Keratinocyte (primary cell): ENCODE measurements around the gene INTS1. TPM values are rescaled to one million over a fixed set of nuclear protein-coding genes. Genes with fewer than 3 reads are reported as not detected.

Experiments
- DNase-seq: peaks from one replicate; pipeline ENCODE4 v3.0.0-alpha.2; 2011; ENCODE audit warnings: low read depth, missing footprints, low spot score
- FAIRE-seq: peaks from 2 replicates; lab custom pipeline; 2011; peaks lifted over from hg19 to GRCh38; lab: Jason Lieb, UNC
- H2AFZ ChIP-seq: 2 replicates; pipeline ENCODE4 v1.6.0; 2012; ENCODE audit warnings: low read length, control low read depth, inconsistent platforms; ENCODE audit not compliant: control insufficient read depth
- H3K27ac ChIP-seq: 2 replicates; pipeline ENCODE4 v1.5.1; 2011; ENCODE audit warnings: low read length; ENCODE audit not compliant: control insufficient read depth, insufficient read depth
- H3K27me3 ChIP-seq: 3 replicates; pipeline ENCODE4 v1.6.0; 2011; ENCODE audit warnings: low read length; ENCODE audit not compliant: control insufficient read depth, insufficient read depth; ENCODE audit errors: extremely low read depth
- H3K36me3 ChIP-seq, 2 experiments: 2 replicates in 1 of 2; 3 replicates in 1 of 2; pipeline ENCODE4 v1.5.1; 2011; ENCODE audit warnings: low read length in 2 of 2, mild to moderate bottlenecking in 1 of 2; ENCODE audit not compliant: control insufficient read depth in 2 of 2, insufficient read depth in 2 of 2; ENCODE audit errors: extremely low read depth in 1 of 2
- H3K4me1 ChIP-seq: 3 replicates; pipeline ENCODE4 v1.5.1; 2011; ENCODE audit warnings: low read length; ENCODE audit not compliant: control insufficient read depth, insufficient read depth; ENCODE audit errors: extremely low read depth
- H3K4me2 ChIP-seq: 3 replicates; pipeline ENCODE4 v1.6.0; 2011; ENCODE audit warnings: low read depth, low read length; ENCODE audit not compliant: control insufficient read depth, insufficient read depth; ENCODE audit errors: extremely low read depth
- H3K4me3 ChIP-seq, 3 experiments: fragments of 200-600 bp in 1 of 3; sonication (generic) in 1 of 3; 2 replicates in 2 of 3; 3 replicates in 1 of 3; pipeline ENCODE4 v1.5.1; 2011 to 2016; ENCODE audit warnings: low read length in 3 of 3, mild to moderate bottlenecking in 3 of 3, control low read depth in 2 of 3, inconsistent platforms in 1 of 3, low read depth in 1 of 3, mixed read lengths in 1 of 3, mixed run types in 1 of 3, moderate library complexity in 1 of 3; ENCODE audit not compliant: control insufficient read depth in 2 of 3, insufficient read depth in 2 of 3; ENCODE audit errors: extremely low read depth in 1 of 3
- H3K79me2 ChIP-seq: 2 replicates; pipeline ENCODE4 v1.6.0; 2012; ENCODE audit warnings: low read length; ENCODE audit not compliant: control insufficient read depth, insufficient read depth
- H3K9ac ChIP-seq: 3 replicates; pipeline ENCODE4 v1.6.0; 2011; ENCODE audit warnings: low read length; ENCODE audit not compliant: control insufficient read depth, insufficient read depth; ENCODE audit errors: extremely low read depth
- H3K9me1 ChIP-seq: 3 replicates; pipeline ENCODE4 v1.6.0; 2011; ENCODE audit warnings: low read length; ENCODE audit not compliant: control insufficient read depth, insufficient read depth; ENCODE audit errors: extremely low read depth
- H3K9me3 ChIP-seq: 2 replicates; pipeline ENCODE4 v1.5.1; 2012; ENCODE audit warnings: low read depth, low read length; ENCODE audit not compliant: control insufficient read depth
- H4K20me1 ChIP-seq: 3 replicates; pipeline ENCODE4 v1.6.0; 2011; ENCODE audit warnings: low read length; ENCODE audit not compliant: control insufficient read depth, insufficient read depth; ENCODE audit errors: extremely low read depth
- CTCF ChIP-seq, 3 experiments: IDR thresholded peaks in 1 of 3; conservative IDR thresholded peaks in 1 of 3; optimal IDR thresholded peaks in 1 of 3; 2 replicates in 2 of 3; 3 replicates in 1 of 3; pipeline versions ENCODE3 to v1.5.1; 2011; ENCODE audit warnings: low read length in 3 of 3, mild to moderate bottlenecking in 3 of 3, moderate library complexity in 2 of 3, control low read depth in 1 of 3, inconsistent platforms in 1 of 3; ENCODE audit not compliant: insufficient read depth in 2 of 3; ENCODE audit errors: extremely low read depth in 1 of 3
- EZH2 ChIP-seq: IDR thresholded peaks from one replicate; pipeline ENCODE4 v1.6.1; 2012; ENCODE audit warnings: inconsistent platforms, mild to moderate bottlenecking, low read length, moderate library complexity
- dilution Hi-C: fragments of 300-500 bp; cut with MboI; formaldehyde crosslinking; loops from one replicate; pipeline ENCODE4 v1.7.0; 2020; ENCODE audit warnings: low sequenced_read_pairs; ENCODE audit not compliant: extremely low pct_ligation_motif_present
- polyA plus RNA-seq, 5 experiments: library from polyadenylated mRNA; depleted of rRNA in 3 of 5; stranded (reverse) in 3 of 5; stranded (forward) in 1 of 5; unstranded in 1 of 5; fragments of >200 nt; gene quantifications; 1 replicate in 1 of 5; 2 replicates in 3 of 5; 3 replicates in 1 of 5; pipeline versions ENCODE4 v1.2.1 to v1.2.3, GENCODE V29; 2011 to 2012; ENCODE audit warnings: missing spikeins in 2 of 5, low read depth in 1 of 5, low replicate concordance in 1 of 5

The INTS1 gene
- polyA plus RNA-seq, 1 donor (not counting 4 experiments of a cell fraction or from before 2014, with no cell fraction given), result 10.6 TPM

- Histone ChIP-seq H3K36me3 (no peaks in the 10 kb centered on the region), H3K9ac (no peak overlapping the region), H3K9me3 (no peaks in the 10 kb centered on the region), H3K27ac (no peak overlapping the region), H3K27me3 (no peaks in the 10 kb centered on the region), H2AFZ (no peak overlapping the region), H3K4me2 (no peak overlapping the region), H3K79me2 (peaks cover 8% of the 10 kb centered on the region), H3K9me1 (no peaks in the 10 kb centered on the region), H3K4me3 (no peak overlapping the region), H4K20me1 (no peaks in the 10 kb centered on the region), H3K4me1 (peaks cover 14% of the 10 kb centered on the region)
- TF ChIP-seq EZH2 (no peak), CTCF (optimal IDR thresholded peaks at IDR 0.05 in 1 of 3, IDR thresholded peaks at IDR 0.05 in 1 of 3, conservative IDR thresholded peaks at IDR 0.05 in 1 of 3; ENCODE audit: extremely low read depth in 1 of 3, insufficient read depth in 2 of 3, low read length in 3 of 3) (no peak)
- DNase-seq (no peak), FAIRE-seq (no peak)
- dilution Hi-C loops, result no loop called here
Measured at GRCh38 chr7:1508277-1508758, 4.1 kb upstream of the INTS1 start.

GRCh38 chr7:1505731-1506550 lies 1.8 kb upstream of the INTS1 start:
- H2AFZ ChIP-seq, result no peak overlapping the region
- no peak for FAIRE-seq
- DNase-seq, result no peak
- H3K4me2 ChIP-seq, result no peak overlapping the region
- peaks cover 3% of the 10 kb centered on the region for H4K20me1 ChIP-seq
- dilution Hi-C loops, result no loop called here
- no peak overlapping the region for H3K9ac ChIP-seq
- H3K4me3 ChIP-seq, result no peak overlapping the region
- H3K27me3 ChIP-seq, result no peaks in the 10 kb centered on the region
- H3K79me2 ChIP-seq, result peaks cover 29% of the 10 kb centered on the region
- no peak for TF ChIP-seq EZH2
- no peak for TF ChIP-seq CTCF (optimal IDR thresholded peaks at IDR 0.05 in 1 of 3, IDR thresholded peaks at IDR 0.05 in 1 of 3, conservative IDR thresholded peaks at IDR 0.05 in 1 of 3; ENCODE audit: extremely low read depth in 1 of 3, insufficient read depth in 2 of 3, low read length in 3 of 3)
- H3K36me3 ChIP-seq, result peaks cover 4 to 12% of the 10 kb centered on the region in 2 experiments
- no peak overlapping the region for H3K27ac ChIP-seq
- no peaks in the 10 kb centered on the region for H3K9me3 ChIP-seq
- no peaks in the 10 kb centered on the region for H3K9me1 ChIP-seq
- H3K4me1 ChIP-seq, result peaks cover 11% of the 10 kb centered on the region
